Islet of Langerhans (tissue), 1 donor: ENCODE data around the gene GRIK2.
"Not testable (repeated sequence)": the region's sequence is repeated elsewhere in the genome, so short reads cannot be mapped to it uniquely, and the experiment has no call there.

Experiments
- FAIRE-seq: peaks from one replicate; lab custom pipeline; 2011; peaks lifted over from hg19 to GRCh38; lab: Jason Lieb, UNC

Gene GRIK2

GRCh38 chr6:102023977-102024657, 630.6 kb downstream of the GRIK2 start:
- FAIRE-seq: peak; percentile 86

GRCh38 chr6:102026649-102027048, 633.1 kb downstream of the GRIK2 start:
- peak; percentile 76 for FAIRE-seq

GRCh38 chr6:102028176-102028575, 634.7 kb downstream of the GRIK2 start:
- FAIRE-seq: peak; percentile 79

- FAIRE-seq: no peak
These were observed 645.5 kb downstream of the GRIK2 start for GRCh38 chr6:102038964-102039363.

- no peak for FAIRE-seq
These were observed 645.9 kb downstream of the GRIK2 start for GRCh38 chr6:102039441-102039840.

GRCh38 chr6:102051001-102051400, 657.5 kb downstream of the GRIK2 start:
- FAIRE-seq: no peak

GRCh38 chr6:102051720-102052119, 658.2 kb downstream of the GRIK2 start:
- no peak for FAIRE-seq

- no peak for FAIRE-seq
These were observed 670.6 kb downstream of the GRIK2 start for GRCh38 chr6:102064142-102064541.

- FAIRE-seq: no peak
These were observed 672.8 kb downstream of the GRIK2 start for GRCh38 chr6:102066301-102066700.

GRCh38 chr6:102068349-102068929, 674.9 kb downstream of the GRIK2 start:
- FAIRE-seq: peak; percentile 98

- no peak for FAIRE-seq
These were observed 682.0 kb downstream of the GRIK2 start for GRCh38 chr6:102075539-102075938.

GRCh38 chr6:102085257-102085656, 691.7 kb downstream of the GRIK2 start:
- FAIRE-seq: no peak

- not testable (repeated sequence) for FAIRE-seq
These were observed 694.7 kb downstream of the GRIK2 start for GRCh38 chr6:102088160-102088559.

- no peak for FAIRE-seq
These were observed 720.9 kb downstream of the GRIK2 start for GRCh38 chr6:102114402-102114801.

GRCh38 chr6:102115911-102116310, 722.4 kb downstream of the GRIK2 start:
- FAIRE-seq: no peak

- FAIRE-seq: no peak
These were observed 724.5 kb downstream of the GRIK2 start for GRCh38 chr6:102118034-102118433.
